SK-N-SH (cell line): ENCODE measurements around the gene FOXN4. TPM values are rescaled to one million over a fixed set of nuclear protein-coding genes. Genes with fewer than 3 reads are reported as not detected.

Experiments used
- CTCF ChIA-PET: fragments of 300-600, 350-600 bp; formaldehyde crosslinking; extraction: SDS; loops from one replicate; lab custom pipeline; 2021; lab: Yijun Ruan, JAX
- POLR2A ChIA-PET: fragments of 350-600 bp; sonication (Branson Sonifier 250); formaldehyde crosslinking; extraction: SDS; loops from one replicate; lab custom pipeline; 2020; ENCODE audit warnings: antibody characterized with exemption, inconsistent platforms; lab: Yijun Ruan, JAX
- DNase-seq: peaks from one replicate; pipeline ENCODE4 v3.0.0; 2012
- H2AFZ ChIP-seq: fragments of 200-600 bp; sonication (generic); 2 replicates; pipeline ENCODE4 v1.8.1; 2016; ENCODE audit warnings: antibody characterized with exemption, mild to moderate bottlenecking, low read depth
- H3F3A ChIP-seq: fragments of 200-600 bp; sonication (generic); replicated peaks from 2 replicates; pipeline ENCODE3; 2016; ENCODE audit warnings: antibody characterized with exemption, mild to moderate bottlenecking; ENCODE audit not compliant: insufficient read depth
- H3K27ac ChIP-seq, 2 experiments: fragments of 200-500 bp in 1 of 2; fragments of 200-600 bp in 1 of 2; sonication (Bioruptor generic) in 1 of 2; sonication (generic), shearing (Covaris generic) in 1 of 2; 2 replicates each; pipeline versions ENCODE4 v1.5.1 to v1.6.1; 2014 to 2016; ENCODE audit warnings: low read depth in 2 of 2, inconsistent platforms in 1 of 2, low read length in 1 of 2, mild to moderate bottlenecking in 1 of 2, mixed read lengths in 1 of 2
- H3K27me3 ChIP-seq: fragments of 200-600 bp; sonication (generic), shearing (Covaris generic); 2 replicates; pipeline ENCODE4 v1.6.1; 2016; ENCODE audit warnings: mixed run types; ENCODE audit not compliant: insufficient read depth
- H3K36me3 ChIP-seq, 2 experiments: fragments of 200-500 bp in 1 of 2; fragments of 200-600 bp in 1 of 2; sonication (Bioruptor generic) in 1 of 2; sonication (generic) in 1 of 2; replicated peaks in 1 of 2; 2 replicates each; pipeline versions ENCODE3 to v1.5.1; 2014 to 2016; ENCODE audit warnings: low read length in 1 of 2, mild to moderate bottlenecking in 1 of 2; ENCODE audit not compliant: insufficient read depth in 2 of 2, control insufficient read depth in 1 of 2
- H3K4me1 ChIP-seq, 2 experiments: fragments of 200-500 bp in 1 of 2; fragments of 200-600 bp in 1 of 2; sonication (Bioruptor generic) in 1 of 2; sonication (generic), shearing (Covaris generic) in 1 of 2; 2 replicates each; pipeline versions ENCODE4 v1.5.1 to v1.6.1; 2014 to 2016; ENCODE audit warnings: low read depth in 1 of 2, low read length in 1 of 2, mixed run types in 1 of 2; ENCODE audit not compliant: insufficient read depth in 2 of 2, control insufficient read depth in 1 of 2
- H3K4me2 ChIP-seq: fragments of 200-600 bp; sonication (generic), shearing (Covaris generic); 2 replicates; pipeline ENCODE4 v1.6.1; 2017; ENCODE audit warnings: mixed run types
- H3K4me3 ChIP-seq, 2 experiments: fragments of 200-500 bp in 1 of 2; fragments of 200-600 bp in 1 of 2; sonication (Bioruptor generic) in 1 of 2; sonication (generic), shearing (Covaris generic) in 1 of 2; 2 replicates each; pipeline versions ENCODE4 v1.5.1 to v1.8.1; 2014 to 2016; ENCODE audit warnings: low read depth in 2 of 2, inconsistent platforms in 1 of 2, low read length in 1 of 2, mild to moderate bottlenecking in 1 of 2, mixed read lengths in 1 of 2, moderate library complexity in 1 of 2
- H3K79me2 ChIP-seq: fragments of 200-600 bp; sonication (generic); 2 replicates; pipeline ENCODE4 v1.8.1; 2017; ENCODE audit warnings: mild to moderate bottlenecking; ENCODE audit not compliant: insufficient read depth
- H3K9ac ChIP-seq: fragments of 200-600 bp; sonication (generic); 2 replicates; pipeline ENCODE4 v1.6.1; 2017; ENCODE audit warnings: mixed run types
- H3K9me2 ChIP-seq: fragments of 200-600 bp; sonication (generic); 2 replicates; pipeline ENCODE4 v1.6.1; 2017; ENCODE audit warnings: mixed run types
- H3K9me3 ChIP-seq: fragments of 200-600 bp; sonication (generic); 2 replicates; pipeline ENCODE4 v1.6.1; 2017; ENCODE audit warnings: mixed run types, mild to moderate bottlenecking, moderate library complexity
- H4K20me1 ChIP-seq: fragments of 200-600 bp; sonication (generic); 2 replicates; pipeline ENCODE4 v1.6.1; 2017; ENCODE audit warnings: mild to moderate bottlenecking, mixed run types; ENCODE audit not compliant: insufficient read depth
- FOSL2 ChIP-seq: IDR thresholded peaks from 2 replicates; pipeline ENCODE4 v1.4.0; 2012; ENCODE audit warnings: low read depth, mild to moderate bottlenecking, moderate library complexity, borderline replicate concordance
- FOXJ3 ChIP-seq: sonication (generic); formaldehyde crosslinking; IDR thresholded peaks from 2 replicates; pipeline ENCODE4 v1.5.1; 2020; ENCODE audit warnings: mild to moderate bottlenecking, missing genetic modification reagents
- GATA2 ChIP-seq: sonication (generic); formaldehyde crosslinking; IDR thresholded peaks from 2 replicates; pipeline ENCODE4 v1.5.0; 2020; ENCODE audit warnings: mild to moderate bottlenecking, missing genetic modification reagents
- JUND ChIP-seq: IDR thresholded peaks from 2 replicates; pipeline ENCODE4 v1.4.0; 2012
- NFIC ChIP-seq: IDR thresholded peaks from 2 replicates; pipeline ENCODE4 v1.4.0; 2012; ENCODE audit warnings: borderline replicate concordance
- NRF1 ChIP-seq: IDR thresholded peaks from 2 replicates; pipeline ENCODE4 v1.6.1; 2012; ENCODE audit warnings: low read depth, mild to moderate bottlenecking, low read length
- RAD21 ChIP-seq: IDR thresholded peaks from 2 replicates; pipeline ENCODE4 v1.6.1; 2012; ENCODE audit warnings: mild to moderate bottlenecking, low read length
- RXRA ChIP-seq: IDR thresholded peaks from 2 replicates; pipeline ENCODE4 v1.4.0; 2012; ENCODE audit warnings: low read depth, mild to moderate bottlenecking, borderline replicate concordance
- SIN3A ChIP-seq: IDR thresholded peaks from 2 replicates; pipeline ENCODE4 v1.6.1; 2012; ENCODE audit warnings: low read depth, mild to moderate bottlenecking, low read length, moderate library complexity, borderline replicate concordance
- SMC3 ChIP-seq: IDR thresholded peaks from 2 replicates; pipeline ENCODE4 v1.6.1; 2012; ENCODE audit warnings: low read depth, low read length, improper control_type of control experiment
- TAF1 ChIP-seq: IDR thresholded peaks from 2 replicates; pipeline ENCODE4 v1.6.1; 2012; ENCODE audit warnings: low read depth, mild to moderate bottlenecking, low read length, moderate library complexity, borderline replicate concordance
- TCF12 ChIP-seq: IDR thresholded peaks from 2 replicates; pipeline ENCODE4 v1.4.0; 2012
- TEAD4 ChIP-seq: IDR thresholded peaks from 2 replicates; pipeline ENCODE4 v1.4.0; 2012; ENCODE audit warnings: mild to moderate bottlenecking, borderline replicate concordance; ENCODE audit not compliant: insufficient read depth
- WGBS: methylation state at CpG from one replicate; pipeline ENCODE4 v1.1.6; 2017; ENCODE audit warnings: low lambda C conversion rate; 5-methylcytosine and 5-hydroxymethylcytosine counted together
- polyA plus RNA-seq, 3 experiments: library from polyadenylated mRNA; depleted of rRNA; stranded (reverse); fragments of >200 nt; gene quantifications; 2 replicates each; pipeline ENCODE4 v1.2.3, GENCODE V29; 2012
- TF ChIP-seq, protein P1 (sequence below): fragments of 150-350 bp; IDR thresholded peaks from 2 replicates; pipeline ENCODE4 v1.6.1; 2017; ENCODE audit warnings: antibody characterized with exemption, low read length, low read depth, borderline replicate concordance
- TF ChIP-seq, protein P2 (sequence below): IDR thresholded peaks from 2 replicates; pipeline ENCODE4 v1.4.0; 2012; ENCODE audit warnings: low read depth, borderline replicate concordance
- TF ChIP-seq, protein P3 (sequence below): IDR thresholded peaks from 2 replicates; pipeline ENCODE4 v1.4.0; 2012; ENCODE audit warnings: low read depth
- TF ChIP-seq, protein P4 (sequence below): IDR thresholded peaks from 2 replicates; pipeline ENCODE4 v1.6.1; 2012; ENCODE audit warnings: mild to moderate bottlenecking, low read depth, low read length, moderate library complexity
- TF ChIP-seq, protein P5 (sequence below): fragments of 200-600 bp; sonication (generic); IDR thresholded peaks from 2 replicates; pipeline ENCODE4 v1.6.1; 2017; ENCODE audit warnings: antibody characterized with exemption, mild to moderate bottlenecking, moderate library complexity

The FOXN4 gene
- polyA plus RNA-seq, 1 of the 3 experiments (the other 2 are of a cell fraction), result 0.10 TPM

DNA sequence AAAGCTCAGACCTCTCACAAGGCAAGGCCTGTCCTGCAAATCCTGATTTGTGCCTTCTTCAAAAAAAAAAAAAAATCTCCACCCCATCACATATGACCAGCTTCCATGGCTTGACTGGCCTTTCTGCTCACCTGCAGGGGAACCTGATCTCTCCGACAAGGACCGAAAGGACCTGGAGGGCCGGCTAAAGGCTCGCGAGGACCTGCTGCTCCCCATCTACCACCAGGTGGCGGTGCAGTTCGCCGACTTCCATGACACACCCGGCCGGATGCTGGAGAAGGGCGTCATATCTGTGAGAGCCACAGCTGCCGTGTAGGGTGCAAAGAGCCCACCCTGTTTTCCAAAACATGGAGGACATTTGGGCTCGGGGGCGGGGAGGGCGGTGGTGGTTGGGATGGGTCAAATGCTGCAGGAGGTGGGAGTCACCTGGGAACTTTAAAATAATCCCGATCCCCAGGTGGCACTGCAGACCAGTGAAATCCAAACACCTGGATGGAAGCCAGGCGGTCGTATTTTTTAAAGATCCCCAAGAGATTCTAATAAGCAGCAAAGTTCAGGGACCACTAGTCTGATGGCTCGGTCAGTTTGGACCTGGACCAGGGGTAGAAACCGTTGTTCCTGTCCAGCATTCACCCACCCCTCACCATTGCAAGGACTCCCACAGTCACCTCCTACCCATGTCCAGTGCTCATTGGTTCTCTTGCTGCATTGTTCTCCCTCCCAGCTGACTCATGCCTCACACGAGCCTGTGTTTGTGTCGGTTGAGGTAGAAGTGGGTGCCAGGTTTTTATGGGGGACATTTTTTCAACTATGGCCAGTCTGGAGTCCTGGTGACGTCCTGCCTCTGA, 44.8 kb downstream of the FOXN4 start:
- POLR2A ChIA-PET, result no interaction called here
- Histone ChIP-seq H2AFZ (no peak overlapping the region), H3K36me3 (peaks cover 0 to 4% of the 10 kb centered on the region in 2 experiments), H3K9me3 (no peaks in the 10 kb centered on the region), H3K79me2 (no peaks in the 10 kb centered on the region), H3K4me3 (peak overlapping the region in 1 of 2 experiments; percentile 39; a peak in 1 of 4 replicates), H3K27me3 (no peaks in the 10 kb centered on the region), H3F3A (no peaks in the 10 kb centered on the region), H3K27ac (no peak overlapping the region), H4K20me1 (no peaks in the 10 kb centered on the region), H3K9me2 (no peaks in the 10 kb centered on the region), H3K4me1 (peaks cover 0 to 8% of the 10 kb centered on the region in 2 experiments; a peak in 1 of 4 replicates), H3K9ac (no peak overlapping the region), H3K4me2 (no peak overlapping the region)
- peak; percentile 90 for DNase-seq
- CTCF ChIA-PET, result interaction anchor here (0.6 to 9.6 kb wide), 37 partner anchors 9 to 836 kb away, joined by 3 to 127 read pairs (median 4); no protein-coding TSS in a partner anchor
- WGBS, result 68% methylated on average over 16 of the region's 23 CpGs
- TF ChIP-seq RAD21 (peak; percentile 76), SIN3A (no peak), SMC3 (peak; percentile 84), TEAD4 (no peak), FOSL2 (no peak), NFIC (no peak), GATA2 (CRISPR knock-in tag) (no peak), NRF1 (no peak), TAF1 (no peak), RXRA (no peak), JUND (no peak), FOXJ3 (CRISPR knock-in tag) (no peak), TCF12 (no peak)
- TF ChIP-seq, protein P1, sequence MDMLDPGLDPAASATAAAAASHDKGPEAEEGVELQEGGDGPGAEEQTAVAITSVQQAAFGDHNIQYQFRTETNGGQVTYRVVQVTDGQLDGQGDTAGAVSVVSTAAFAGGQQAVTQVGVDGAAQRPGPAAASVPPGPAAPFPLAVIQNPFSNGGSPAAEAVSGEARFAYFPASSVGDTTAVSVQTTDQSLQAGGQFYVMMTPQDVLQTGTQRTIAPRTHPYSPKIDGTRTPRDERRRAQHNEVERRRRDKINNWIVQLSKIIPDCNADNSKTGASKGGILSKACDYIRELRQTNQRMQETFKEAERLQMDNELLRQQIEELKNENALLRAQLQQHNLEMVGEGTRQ, result no peak
- TF ChIP-seq, protein P2, sequence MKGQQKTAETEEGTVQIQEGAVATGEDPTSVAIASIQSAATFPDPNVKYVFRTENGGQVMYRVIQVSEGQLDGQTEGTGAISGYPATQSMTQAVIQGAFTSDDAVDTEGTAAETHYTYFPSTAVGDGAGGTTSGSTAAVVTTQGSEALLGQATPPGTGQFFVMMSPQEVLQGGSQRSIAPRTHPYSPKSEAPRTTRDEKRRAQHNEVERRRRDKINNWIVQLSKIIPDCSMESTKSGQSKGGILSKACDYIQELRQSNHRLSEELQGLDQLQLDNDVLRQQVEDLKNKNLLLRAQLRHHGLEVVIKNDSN, result no peak
- TF ChIP-seq, protein P3, sequence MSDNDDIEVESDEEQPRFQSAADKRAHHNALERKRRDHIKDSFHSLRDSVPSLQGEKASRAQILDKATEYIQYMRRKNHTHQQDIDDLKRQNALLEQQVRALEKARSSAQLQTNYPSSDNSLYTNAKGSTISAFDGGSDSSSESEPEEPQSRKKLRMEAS, result no peak
- TF ChIP-seq, protein P4, sequence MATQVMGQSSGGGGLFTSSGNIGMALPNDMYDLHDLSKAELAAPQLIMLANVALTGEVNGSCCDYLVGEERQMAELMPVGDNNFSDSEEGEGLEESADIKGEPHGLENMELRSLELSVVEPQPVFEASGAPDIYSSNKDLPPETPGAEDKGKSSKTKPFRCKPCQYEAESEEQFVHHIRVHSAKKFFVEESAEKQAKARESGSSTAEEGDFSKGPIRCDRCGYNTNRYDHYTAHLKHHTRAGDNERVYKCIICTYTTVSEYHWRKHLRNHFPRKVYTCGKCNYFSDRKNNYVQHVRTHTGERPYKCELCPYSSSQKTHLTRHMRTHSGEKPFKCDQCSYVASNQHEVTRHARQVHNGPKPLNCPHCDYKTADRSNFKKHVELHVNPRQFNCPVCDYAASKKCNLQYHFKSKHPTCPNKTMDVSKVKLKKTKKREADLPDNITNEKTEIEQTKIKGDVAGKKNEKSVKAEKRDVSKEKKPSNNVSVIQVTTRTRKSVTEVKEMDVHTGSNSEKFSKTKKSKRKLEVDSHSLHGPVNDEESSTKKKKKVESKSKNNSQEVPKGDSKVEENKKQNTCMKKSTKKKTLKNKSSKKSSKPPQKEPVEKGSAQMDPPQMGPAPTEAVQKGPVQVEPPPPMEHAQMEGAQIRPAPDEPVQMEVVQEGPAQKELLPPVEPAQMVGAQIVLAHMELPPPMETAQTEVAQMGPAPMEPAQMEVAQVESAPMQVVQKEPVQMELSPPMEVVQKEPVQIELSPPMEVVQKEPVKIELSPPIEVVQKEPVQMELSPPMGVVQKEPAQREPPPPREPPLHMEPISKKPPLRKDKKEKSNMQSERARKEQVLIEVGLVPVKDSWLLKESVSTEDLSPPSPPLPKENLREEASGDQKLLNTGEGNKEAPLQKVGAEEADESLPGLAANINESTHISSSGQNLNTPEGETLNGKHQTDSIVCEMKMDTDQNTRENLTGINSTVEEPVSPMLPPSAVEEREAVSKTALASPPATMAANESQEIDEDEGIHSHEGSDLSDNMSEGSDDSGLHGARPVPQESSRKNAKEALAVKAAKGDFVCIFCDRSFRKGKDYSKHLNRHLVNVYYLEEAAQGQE, result no peak
- TF ChIP-seq, protein P5, sequence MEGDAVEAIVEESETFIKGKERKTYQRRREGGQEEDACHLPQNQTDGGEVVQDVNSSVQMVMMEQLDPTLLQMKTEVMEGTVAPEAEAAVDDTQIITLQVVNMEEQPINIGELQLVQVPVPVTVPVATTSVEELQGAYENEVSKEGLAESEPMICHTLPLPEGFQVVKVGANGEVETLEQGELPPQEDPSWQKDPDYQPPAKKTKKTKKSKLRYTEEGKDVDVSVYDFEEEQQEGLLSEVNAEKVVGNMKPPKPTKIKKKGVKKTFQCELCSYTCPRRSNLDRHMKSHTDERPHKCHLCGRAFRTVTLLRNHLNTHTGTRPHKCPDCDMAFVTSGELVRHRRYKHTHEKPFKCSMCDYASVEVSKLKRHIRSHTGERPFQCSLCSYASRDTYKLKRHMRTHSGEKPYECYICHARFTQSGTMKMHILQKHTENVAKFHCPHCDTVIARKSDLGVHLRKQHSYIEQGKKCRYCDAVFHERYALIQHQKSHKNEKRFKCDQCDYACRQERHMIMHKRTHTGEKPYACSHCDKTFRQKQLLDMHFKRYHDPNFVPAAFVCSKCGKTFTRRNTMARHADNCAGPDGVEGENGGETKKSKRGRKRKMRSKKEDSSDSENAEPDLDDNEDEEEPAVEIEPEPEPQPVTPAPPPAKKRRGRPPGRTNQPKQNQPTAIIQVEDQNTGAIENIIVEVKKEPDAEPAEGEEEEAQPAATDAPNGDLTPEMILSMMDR, result peak; percentile 64
